Trophoblast cell (in vitro differentiated cells and primary cell): ENCODE measurements around the gene CDKL2.

Experiments used
- DNase-seq, 2 donors: peaks; one replicate each; pipeline ENCODE4 v3.0.0-alpha.2; 2016
- H2AFZ ChIP-seq: 2 replicates; pipeline ENCODE4 v1.6.1; 2013; ENCODE audit warnings: low read length, moderate library complexity, mild to moderate bottlenecking; ENCODE audit not compliant: insufficient read depth, poor library complexity
- H2AK5ac ChIP-seq: 2 replicates; pipeline ENCODE4 v1.6.1; 2013; ENCODE audit warnings: mild to moderate bottlenecking, low read length
- H2BK120ac ChIP-seq: 2 replicates; pipeline ENCODE4 v1.6.1; 2013; ENCODE audit warnings: low read length, mild to moderate bottlenecking, moderate library complexity; ENCODE audit not compliant: insufficient read depth, poor library complexity
- H2BK12ac ChIP-seq: 2 replicates; pipeline ENCODE4 v1.6.1; 2013; ENCODE audit warnings: mild to moderate bottlenecking, low read length, moderate library complexity
- H2BK5ac ChIP-seq: 2 replicates; pipeline ENCODE4 v1.6.1; 2013; ENCODE audit warnings: low read length, low read depth, moderate library complexity, mild to moderate bottlenecking; ENCODE audit not compliant: poor library complexity
- H3K14ac ChIP-seq: 2 replicates; pipeline ENCODE4 v1.6.1; 2013; ENCODE audit warnings: mild to moderate bottlenecking, low read length
- H3K18ac ChIP-seq: 2 replicates; pipeline ENCODE4 v1.6.1; 2013; ENCODE audit warnings: mild to moderate bottlenecking, low read length
- H3K23ac ChIP-seq: 2 replicates; pipeline ENCODE4 v1.6.1; 2013; ENCODE audit warnings: low read length
- H3K27ac ChIP-seq: 2 replicates; pipeline ENCODE4 v1.5.1; 2013; ENCODE audit warnings: low read depth, mild to moderate bottlenecking, inconsistent platforms, low read length, moderate library complexity
- H3K27me3 ChIP-seq: 2 replicates; pipeline ENCODE4 v1.6.1; 2013; ENCODE audit warnings: inconsistent platforms, mild to moderate bottlenecking, low read length, moderate library complexity; ENCODE audit not compliant: insufficient read depth
- H3K36me3 ChIP-seq, 2 experiments: 1 replicate in 1 of 2; 2 replicates in 1 of 2; pipeline ENCODE4 v1.6.1; 2013; ENCODE audit warnings: low read length in 2 of 2, mild to moderate bottlenecking in 2 of 2, moderate library complexity in 1 of 2; ENCODE audit not compliant: insufficient read depth in 2 of 2, control insufficient read depth in 1 of 2
- H3K4ac ChIP-seq: 2 replicates; pipeline ENCODE4 v1.6.1; 2013; ENCODE audit warnings: low read depth, mild to moderate bottlenecking, low read length, moderate library complexity
- H3K4me1 ChIP-seq, 2 experiments: 1 replicate in 1 of 2; 2 replicates in 1 of 2; pipeline ENCODE4 v1.6.1; 2013; ENCODE audit warnings: low read length in 2 of 2, mild to moderate bottlenecking in 2 of 2, moderate library complexity in 1 of 2; ENCODE audit not compliant: insufficient read depth in 2 of 2, control insufficient read depth in 1 of 2
- H3K4me2 ChIP-seq: 2 replicates; pipeline ENCODE4 v1.6.1; 2013; ENCODE audit warnings: inconsistent platforms, mild to moderate bottlenecking, low read length, moderate library complexity
- H3K4me3 ChIP-seq: 2 replicates; pipeline ENCODE4 v1.5.1; 2013; ENCODE audit warnings: mild to moderate bottlenecking, low read depth, low read length, inconsistent platforms
- H3K79me1 ChIP-seq: one replicate; pipeline ENCODE4 v1.6.1; 2013; ENCODE audit warnings: low read length
- H3K79me2 ChIP-seq: 2 replicates; pipeline ENCODE4 v1.6.1; 2013; ENCODE audit warnings: low read length, mild to moderate bottlenecking; ENCODE audit not compliant: control insufficient read depth, insufficient read depth, poor library complexity
- H3K9ac ChIP-seq: 2 replicates; pipeline ENCODE4 v1.6.1; 2013; ENCODE audit warnings: mild to moderate bottlenecking, low read length
- H3K9me3 ChIP-seq: 2 replicates; pipeline ENCODE4 v1.6.1; 2013; ENCODE audit warnings: low read depth, mild to moderate bottlenecking, control low read depth, inconsistent platforms, low read length; ENCODE audit not compliant: insufficient read depth
- H4K12ac ChIP-seq: 2 replicates; pipeline ENCODE4 v1.6.1; 2013; ENCODE audit warnings: low read depth, mild to moderate bottlenecking, low read length, moderate library complexity
- H4K8ac ChIP-seq: 2 replicates; pipeline ENCODE4 v1.6.1; 2013; ENCODE audit warnings: low read depth, mild to moderate bottlenecking, low read length, moderate library complexity
- H4K91ac ChIP-seq: one replicate; pipeline ENCODE4 v1.6.1; 2013; ENCODE audit warnings: low read depth, mild to moderate bottlenecking, low read length, moderate library complexity
- WGBS: extraction: QIAGEN DNeasy Blood & Tissue Kit; methylation state at CpG from one replicate; pipeline ENCODE4 v1.1.7; 2013; ENCODE audit warnings: missing lambda C conversion rate; ENCODE audit not compliant: insufficient read length, insufficient coverage; ENCODE audit errors: extremely low coverage; 5-methylcytosine and 5-hydroxymethylcytosine counted together

CDKL2 gene

DNA sequence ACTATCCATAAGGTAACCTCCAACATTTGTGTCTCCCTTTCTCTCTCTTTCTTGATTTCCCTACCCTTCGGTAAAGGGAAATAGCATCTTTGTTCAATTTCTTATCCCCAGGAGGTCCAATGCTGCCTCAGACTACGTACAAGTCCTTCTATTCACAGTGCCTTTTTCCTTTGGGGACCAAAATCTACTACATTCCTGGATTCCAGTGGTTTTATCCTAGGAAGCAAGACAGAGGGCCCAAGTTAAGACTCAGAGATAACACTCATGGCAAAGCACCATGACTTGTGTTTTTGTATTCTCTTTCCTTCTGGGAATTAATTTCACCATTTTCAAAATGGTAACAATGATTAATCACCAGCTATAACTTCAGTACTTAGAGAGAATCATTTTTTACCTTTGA is 32.3 kb upstream of the CDKL2 start:
- H3K9me3 ChIP-seq = no peaks in the 10 kb centered on the region
- no peak overlapping the region for H2AFZ ChIP-seq
- no peaks in the 10 kb centered on the region for H3K27me3 ChIP-seq
- no peak overlapping the region for H2AK5ac ChIP-seq
- no peak for DNase-seq
- no peak overlapping the region for H3K9ac ChIP-seq
- H3K79me1 ChIP-seq = no peaks in the 10 kb centered on the region
- peaks cover 0 to 2% of the 10 kb centered on the region in 2 experiments for H3K4me1 ChIP-seq
- H4K91ac ChIP-seq = no peak overlapping the region
- no peak overlapping the region for H3K4me3 ChIP-seq
- no peak overlapping the region for H3K4ac ChIP-seq
- WGBS = no CpG with 5 or more reads among the region's 2 CpGs
- peaks cover 3 to 7% of the 10 kb centered on the region in 2 experiments for H3K36me3 ChIP-seq
- no peak overlapping the region for H2BK12ac ChIP-seq
- no peak overlapping the region for H4K12ac ChIP-seq
- H3K79me2 ChIP-seq = peaks cover 14% of the 10 kb centered on the region
- H3K23ac ChIP-seq = no peak overlapping the region
- H4K8ac ChIP-seq = no peak overlapping the region
- no peak overlapping the region for H3K4me2 ChIP-seq
- no peak overlapping the region for H3K18ac ChIP-seq
- no peak overlapping the region for H3K14ac ChIP-seq
- H3K27ac ChIP-seq = no peak overlapping the region
- H2BK5ac ChIP-seq = no peak overlapping the region
- no peak overlapping the region for H2BK120ac ChIP-seq

DNA sequence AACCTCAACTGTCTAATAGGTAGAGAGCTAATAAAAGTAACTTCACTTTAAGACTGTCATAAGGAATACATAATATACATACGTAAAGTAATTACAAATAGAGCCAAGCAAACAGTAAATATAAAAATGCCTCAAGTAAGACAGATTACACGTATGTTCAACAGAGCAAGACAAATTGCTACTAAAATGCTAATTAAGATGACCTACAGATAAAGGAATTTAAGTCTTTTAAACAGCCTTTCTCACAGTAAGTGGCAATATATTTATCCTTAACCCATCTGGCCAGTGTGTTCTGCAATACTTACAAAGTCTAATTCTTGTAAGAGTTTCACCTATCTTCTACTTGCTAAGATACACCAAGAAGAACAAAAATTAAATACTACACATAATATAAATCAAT is 30.2 kb upstream of the CDKL2 start:
- DNase-seq = no peak
- WGBS = no CpG with 5 or more reads among the region's 2 CpGs

GRCh38 chr4:75659512-75660031 is 29.2 kb upstream of the CDKL2 start:
- Histone ChIP-seq H3K18ac (no peak overlapping the region), H3K23ac (no peak overlapping the region), H2AK5ac (no peak overlapping the region), H3K9me3 (no peaks in the 10 kb centered on the region), H3K36me3 (peaks cover 3 to 7% of the 10 kb centered on the region in 2 experiments), H2BK120ac (no peak overlapping the region), H4K91ac (no peak overlapping the region), H3K4me1 (no peaks in the 10 kb centered on the region), H3K4me3 (no peak overlapping the region), H4K12ac (no peak overlapping the region), H3K79me1 (no peaks in the 10 kb centered on the region), H2BK5ac (no peak overlapping the region), H2BK12ac (no peak overlapping the region), H3K4ac (no peak overlapping the region), H2AFZ (no peak overlapping the region), H3K9ac (no peak overlapping the region), H4K8ac (no peak overlapping the region), H3K79me2 (peaks cover 5% of the 10 kb centered on the region), H3K27ac (no peak overlapping the region), H3K4me2 (no peak overlapping the region), H3K14ac (no peak overlapping the region), H3K27me3 (no peaks in the 10 kb centered on the region)
- no CpG with 5 or more reads among the region's 1 CpG for WGBS
- DNase-seq = no peak

More for the DNA sequence above, 30.2 kb upstream of the CDKL2 start:
- no peak overlapping the region for H2AFZ ChIP-seq
- no peak overlapping the region for H3K18ac ChIP-seq
- H3K27ac ChIP-seq = no peak overlapping the region
- no peak overlapping the region for H2AK5ac ChIP-seq
- H3K27me3 ChIP-seq = no peaks in the 10 kb centered on the region
- H4K12ac ChIP-seq = no peak overlapping the region
- H3K79me1 ChIP-seq = no peaks in the 10 kb centered on the region
- H3K4me3 ChIP-seq = no peak overlapping the region
- no peaks in the 10 kb centered on the region for H3K9me3 ChIP-seq
- H4K91ac ChIP-seq = no peak overlapping the region
- H3K4me2 ChIP-seq = no peak overlapping the region
- no peak overlapping the region for H2BK5ac ChIP-seq
- no peak overlapping the region for H2BK120ac ChIP-seq
- no peak overlapping the region for H3K4ac ChIP-seq
- H4K8ac ChIP-seq = no peak overlapping the region
- no peak overlapping the region for H3K23ac ChIP-seq
- H3K79me2 ChIP-seq = peaks cover 9% of the 10 kb centered on the region
- no peak overlapping the region for H3K9ac ChIP-seq
- no peaks in the 10 kb centered on the region for H3K4me1 ChIP-seq
- H3K14ac ChIP-seq = no peak overlapping the region
- no peak overlapping the region for H2BK12ac ChIP-seq
- H3K36me3 ChIP-seq = peaks cover 3 to 7% of the 10 kb centered on the region in 2 experiments

GRCh38 chr4:75658876-75659275 is 28.5 kb upstream of the CDKL2 start:
- Histone ChIP-seq H3K36me3 (peaks cover 3 to 7% of the 10 kb centered on the region in 2 experiments), H3K9ac (no peak overlapping the region), H4K91ac (no peak overlapping the region), H3K4me1 (no peaks in the 10 kb centered on the region), H2BK12ac (no peak overlapping the region), H2AK5ac (no peak overlapping the region), H3K79me2 (no peaks in the 10 kb centered on the region), H4K8ac (no peak overlapping the region), H3K18ac (no peak overlapping the region), H2BK5ac (no peak overlapping the region), H3K9me3 (no peaks in the 10 kb centered on the region), H3K27ac (no peak overlapping the region), H2AFZ (no peak overlapping the region), H3K14ac (no peak overlapping the region), H2BK120ac (no peak overlapping the region), H3K27me3 (no peaks in the 10 kb centered on the region), H3K4ac (no peak overlapping the region), H3K79me1 (no peaks in the 10 kb centered on the region), H3K23ac (no peak overlapping the region), H3K4me2 (no peak overlapping the region), H3K4me3 (no peak overlapping the region), H4K12ac (no peak overlapping the region)
- no peak for DNase-seq
- WGBS = no CpG with 5 or more reads among the region's 4 CpGs
